Colonic mucosa (tissue), 4 donors: ENCODE data around the gene PROZ. TPM values are rescaled to one million over a fixed set of nuclear protein-coding genes. Genes with fewer than 3 reads are reported as not detected.

Experiments
- DNase-seq: peaks from one replicate; pipeline ENCODE4 v3.0.0-alpha.2; 2020
- H3K27ac ChIP-seq: fragments of 200-600 bp; one replicate; pipeline ENCODE4 v1.8.0; 2021
- H3K27me3 ChIP-seq: fragments of 200-600 bp; one replicate; pipeline ENCODE4 v1.8.0; 2021
- H3K36me3 ChIP-seq: fragments of 200-600 bp; one replicate; pipeline ENCODE4 v1.8.0; 2021
- H3K4me1 ChIP-seq: fragments of 200-600 bp; one replicate; pipeline ENCODE4 v1.8.0; 2021; ENCODE audit warnings: mild to moderate bottlenecking
- H3K4me3 ChIP-seq: fragments of 200-600 bp; one replicate; pipeline ENCODE4 v1.8.0; 2021
- H3K9ac ChIP-seq, 2 donors: one replicate each; pipeline ENCODE4 v1.7.0; 2013; ENCODE audit warnings: control low read depth in 2 of 2, low read depth in 2 of 2, low read length in 2 of 2
- H3K9me3 ChIP-seq: fragments of 200-600 bp; one replicate; pipeline ENCODE4 v1.8.0; 2021
- CTCF ChIP-seq: fragments of 200-600 bp; IDR thresholded peaks from one replicate; pipeline ENCODE4 v1.8.0; 2022; ENCODE audit warnings: antibody characterized with exemption, mild to moderate bottlenecking
- intact Hi-C: fragments of 100-400 bp; cut with DNase I; formaldehyde crosslinking; loops from one replicate; pipeline ENCODE4 v1.14.1; 2022
- total RNA-seq, 2 donors: library from RNA; stranded (reverse); fragmentation: NEBNext Ultra II Directional in 1 of 2; extraction: Animal tissue kit (Norgen Biotek cat#: 25700) in 1 of 2; gene quantifications; one replicate each; pipeline ENCODE4 v1.2.1, GENCODE V29; 2021
- donor health status: healthy.
- donor health status: DM: no; HTN: no; CAD: no.
- donor health status: DM: no; HTN: no; CAD: no.

The PROZ gene
- total RNA-seq, 2 donors from 2014 or later, result not detected

GRCh38 chr13:113178896-113179167 is 20.4 kb downstream of the PROZ start:
- Histone ChIP-seq H3K9ac (no peak overlapping the region), H3K27ac (no peak overlapping the region), H3K36me3 (no peaks in the 10 kb centered on the region), H3K27me3 (no peaks in the 10 kb centered on the region), H3K4me3 (no peak overlapping the region), H3K4me1 (peaks cover 5% of the 10 kb centered on the region), H3K9me3 (no peaks in the 10 kb centered on the region)
- intact Hi-C loops, result no loop called here
- TF ChIP-seq CTCF, result no peak
- no peak for DNase-seq

- no peaks in the 10 kb centered on the region for H3K27me3 ChIP-seq
- TF ChIP-seq CTCF, result no peak
- no peaks in the 10 kb centered on the region for H3K9me3 ChIP-seq
- H3K36me3 ChIP-seq, result peaks cover 1% of the 10 kb centered on the region
- intact Hi-C loops, result no loop called here
- no peak overlapping the region for H3K4me3 ChIP-seq
- H3K9ac ChIP-seq, result no peak overlapping the region
- H3K27ac ChIP-seq, result no peak overlapping the region
- DNase-seq, result no peak
- peaks cover 5% of the 10 kb centered on the region for H3K4me1 ChIP-seq
These were observed 21.2 kb downstream of the PROZ start for GRCh38 chr13:113179374-113180230.

- Histone ChIP-seq H3K9ac (no peak overlapping the region), H3K9me3 (no peaks in the 10 kb centered on the region), H3K4me3 (no peak overlapping the region), H3K27me3 (no peaks in the 10 kb centered on the region), H3K36me3 (peaks cover 7% of the 10 kb centered on the region), H3K27ac (no peak overlapping the region), H3K4me1 (no peaks in the 10 kb centered on the region)
- DNase-seq, result no peak
- intact Hi-C loops, result no loop called here
- no peak for TF ChIP-seq CTCF
These were observed 23.6 kb downstream of the PROZ start for GRCh38 chr13:113182046-113182445.

- H3K9me3 ChIP-seq, result no peaks in the 10 kb centered on the region
- TF ChIP-seq CTCF, result no peak
- H3K27ac ChIP-seq, result no peak overlapping the region
- no peaks in the 10 kb centered on the region for H3K27me3 ChIP-seq
- intact Hi-C loops, result no loop called here
- no peak overlapping the region for H3K4me3 ChIP-seq
- no peak for DNase-seq
- H3K9ac ChIP-seq, result no peak overlapping the region
- peaks cover 7% of the 10 kb centered on the region for H3K36me3 ChIP-seq
- H3K4me1 ChIP-seq, result no peaks in the 10 kb centered on the region
These were observed 25.1 kb downstream of the PROZ start for GRCh38 chr13:113183450-113184129.

- intact Hi-C loops, result no loop called here
- Histone ChIP-seq H3K9me3 (no peaks in the 10 kb centered on the region), H3K4me1 (no peaks in the 10 kb centered on the region), H3K4me3 (no peak overlapping the region), H3K27me3 (no peaks in the 10 kb centered on the region), H3K9ac (no peak overlapping the region), H3K36me3 (peaks cover 7% of the 10 kb centered on the region), H3K27ac (no peak overlapping the region)
- no peak for TF ChIP-seq CTCF
- DNase-seq, result no peak
These were observed 26.4 kb downstream of the PROZ start for GRCh38 chr13:113184568-113185440.
